ENCODE data around the gene OR2D2.

The OR2D2 gene

DNA sequence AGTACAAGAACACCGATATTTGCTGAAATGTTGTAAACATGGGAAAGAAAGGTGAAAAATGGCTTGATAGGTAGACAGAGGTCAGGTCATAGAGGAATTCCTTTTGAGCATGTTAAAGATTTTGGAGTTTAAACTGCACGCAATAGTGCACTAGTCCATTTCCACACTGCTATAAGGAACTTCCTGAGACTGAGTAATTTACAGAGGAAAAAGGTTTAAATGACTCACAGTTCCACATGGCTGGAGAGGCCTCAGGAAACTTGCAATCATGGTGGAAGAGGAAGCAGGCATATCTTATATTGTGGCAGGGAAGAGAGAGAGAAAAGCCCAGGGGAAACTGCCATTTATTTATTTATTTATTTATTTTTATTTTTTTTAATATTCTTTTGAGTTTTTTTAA is 41.8 kb downstream of the OR2D2 start:
- no peak for TF ChIP-seq ZFP3 (CRISPR knock-in tag; IDR thresholded peaks at IDR 0.05)
- TF ChIP-seq ZFP30 (CRISPR knock-in tag; IDR thresholded peaks at IDR 0.05), result no peak
- no peak for TF ChIP-seq TCF4 (CRISPR knock-in tag; IDR thresholded peaks at IDR 0.05; ENCODE audit: borderline replicate concordance)

DNA sequence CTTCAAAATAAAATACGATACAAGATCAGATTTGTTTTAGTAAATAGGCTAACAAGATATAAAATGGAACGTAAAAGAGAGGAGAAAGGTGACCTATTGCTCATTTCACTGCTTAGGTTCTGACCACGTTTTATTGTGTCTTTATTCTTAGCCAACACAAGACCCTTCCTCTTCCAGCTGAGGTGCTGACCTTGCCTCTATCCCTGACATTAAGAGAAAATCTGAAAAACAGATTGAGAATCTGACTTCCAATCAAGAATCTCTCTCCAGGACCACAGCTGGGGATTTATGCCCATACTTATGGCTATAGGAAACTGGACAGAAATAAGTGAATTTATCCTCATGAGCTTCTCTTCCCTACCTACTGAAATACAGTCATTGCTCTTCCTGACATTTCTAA is 46.9 kb downstream of the OR2D2 start, which contains the start of gene OR10A5:
OR10A5 (plus strand) TSS at position 301 of the 400 bp plus-strand sequence; CDS start at position 301, 0 bp downstream.
- TF ChIP-seq TCF4 (CRISPR knock-in tag; IDR thresholded peaks at IDR 0.05; ENCODE audit: borderline replicate concordance) (no peak), PATZ1 (CRISPR knock-in tag; IDR thresholded peaks at IDR 0.05; ENCODE audit: borderline replicate concordance) (no peak)
- no peak for ATAC-seq

More for the DNA sequence above, 41.8 kb downstream of the OR2D2 start:
- ATAC-seq, result no peak

GRCh38 chr11:6844356-6844755 is 47.9 kb downstream of the OR2D2 start:
- no peak for ATAC-seq
- no peak for TF ChIP-seq TOX (CRISPR knock-in tag; IDR thresholded peaks at IDR 0.05; ENCODE audit: borderline replicate concordance)
- no peak for TF ChIP-seq ZNF565 (CRISPR knock-in tag; conservative IDR thresholded peaks at IDR 0.05; ENCODE audit: low read depth)
- no peak for TF ChIP-seq ZC3H10 (CRISPR knock-in tag; IDR thresholded peaks at IDR 0.05)
- no peak for TF ChIP-seq ZFP3 (CRISPR knock-in tag; IDR thresholded peaks at IDR 0.05)
- TF ChIP-seq, protein P1, sequence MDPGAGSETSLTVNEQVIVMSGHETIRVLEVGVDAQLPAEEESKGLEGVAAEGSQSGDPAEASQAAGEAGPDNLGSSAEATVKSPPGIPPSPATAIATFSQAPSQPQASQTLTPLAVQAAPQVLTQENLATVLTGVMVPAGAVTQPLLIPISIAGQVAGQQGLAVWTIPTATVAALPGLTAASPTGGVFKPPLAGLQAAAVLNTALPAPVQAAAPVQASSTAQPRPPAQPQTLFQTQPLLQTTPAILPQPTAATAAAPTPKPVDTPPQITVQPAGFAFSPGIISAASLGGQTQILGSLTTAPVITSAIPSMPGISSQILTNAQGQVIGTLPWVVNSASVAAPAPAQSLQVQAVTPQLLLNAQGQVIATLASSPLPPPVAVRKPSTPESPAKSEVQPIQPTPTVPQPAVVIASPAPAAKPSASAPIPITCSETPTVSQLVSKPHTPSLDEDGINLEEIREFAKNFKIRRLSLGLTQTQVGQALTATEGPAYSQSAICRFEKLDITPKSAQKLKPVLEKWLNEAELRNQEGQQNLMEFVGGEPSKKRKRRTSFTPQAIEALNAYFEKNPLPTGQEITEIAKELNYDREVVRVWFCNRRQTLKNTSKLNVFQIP (CRISPR knock-in tag; IDR thresholded peaks at IDR 0.05; ENCODE audit: borderline replicate concordance, low read depth), result no peak
- no peak for TF ChIP-seq CREB5 (CRISPR knock-in tag; IDR thresholded peaks at IDR 0.05; ENCODE audit: low read depth)
- no peak for TF ChIP-seq GLIS3 (CRISPR knock-in tag; IDR thresholded peaks at IDR 0.05)
- no peak for TF ChIP-seq PPARA (CRISPR knock-in tag; IDR thresholded peaks at IDR 0.05; ENCODE audit: borderline replicate concordance)
- TF ChIP-seq, protein P2, sequence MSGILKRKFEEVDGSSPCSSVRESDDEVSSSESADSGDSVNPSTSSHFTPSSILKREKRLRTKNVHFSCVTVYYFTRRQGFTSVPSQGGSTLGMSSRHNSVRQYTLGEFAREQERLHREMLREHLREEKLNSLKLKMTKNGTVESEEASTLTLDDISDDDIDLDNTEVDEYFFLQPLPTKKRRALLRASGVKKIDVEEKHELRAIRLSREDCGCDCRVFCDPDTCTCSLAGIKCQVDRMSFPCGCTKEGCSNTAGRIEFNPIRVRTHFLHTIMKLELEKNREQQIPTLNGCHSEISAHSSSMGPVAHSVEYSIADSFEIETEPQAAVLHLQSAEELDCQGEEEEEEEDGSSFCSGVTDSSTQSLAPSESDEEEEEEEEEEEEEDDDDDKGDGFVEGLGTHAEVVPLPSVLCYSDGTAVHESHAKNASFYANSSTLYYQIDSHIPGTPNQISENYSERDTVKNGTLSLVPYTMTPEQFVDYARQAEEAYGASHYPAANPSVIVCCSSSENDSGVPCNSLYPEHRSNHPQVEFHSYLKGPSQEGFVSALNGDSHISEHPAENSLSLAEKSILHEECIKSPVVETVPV (CRISPR knock-in tag; IDR thresholded peaks at IDR 0.05), result no peak
- TF ChIP-seq ESRRG (CRISPR knock-in tag; IDR thresholded peaks at IDR 0.05), result no peak
- TF ChIP-seq ZNF70 (CRISPR knock-in tag; IDR thresholded peaks at IDR 0.05), result no peak
- TF ChIP-seq OSR1 (CRISPR knock-in tag; IDR thresholded peaks at IDR 0.05), result no peak
- TF ChIP-seq ARNTL (CRISPR knock-in tag; IDR thresholded peaks at IDR 0.05; ENCODE audit: borderline replicate concordance, low read depth), result no peak
- no peak for TF ChIP-seq ZNF8 (CRISPR knock-in tag; IDR thresholded peaks at IDR 0.05)
- TF ChIP-seq ISL1 (CRISPR knock-in tag; IDR thresholded peaks at IDR 0.05), result no peak

- ATAC-seq, result no peak
- TF ChIP-seq CREB5 (CRISPR knock-in tag; IDR thresholded peaks at IDR 0.05; ENCODE audit: low read depth) (no peak), ZNF8 (CRISPR knock-in tag; IDR thresholded peaks at IDR 0.05) (no peak), GLIS3 (CRISPR knock-in tag; IDR thresholded peaks at IDR 0.05) (no peak), ZFP30 (CRISPR knock-in tag; IDR thresholded peaks at IDR 0.05) (no peak), CSDC2 (CRISPR knock-in tag; IDR thresholded peaks at IDR 0.05) (no peak), TCF4 (CRISPR knock-in tag; IDR thresholded peaks at IDR 0.05; ENCODE audit: borderline replicate concordance) (no peak), OSR1 (CRISPR knock-in tag; IDR thresholded peaks at IDR 0.05) (no peak), ZNF565 (CRISPR knock-in tag; conservative IDR thresholded peaks at IDR 0.05; ENCODE audit: low read depth) (no peak), ARNTL (CRISPR knock-in tag; IDR thresholded peaks at IDR 0.05; ENCODE audit: borderline replicate concordance, low read depth) (no peak), ZC3H10 (CRISPR knock-in tag; IDR thresholded peaks at IDR 0.05) (no peak), BACH2 (CRISPR knock-in tag; IDR thresholded peaks at IDR 0.05; ENCODE audit: borderline replicate concordance) (no peak), PATZ1 (CRISPR knock-in tag; IDR thresholded peaks at IDR 0.05; ENCODE audit: borderline replicate concordance) (no peak), ISL1 (CRISPR knock-in tag; IDR thresholded peaks at IDR 0.05) (no peak), ESRRG (CRISPR knock-in tag; IDR thresholded peaks at IDR 0.05) (no peak)
- TF ChIP-seq, protein P2 (CRISPR knock-in tag; IDR thresholded peaks at IDR 0.05), result no peak
These were observed 48.6 kb downstream of the OR2D2 start for GRCh38 chr11:6843670-6844069.
